CD4-positive, alpha-beta T cell treated with Interleukin-1 beta for 1 hour (primary cell): ENCODE measurements around the gene PKD2L2.
"Not testable (repeated sequence)": the region's sequence is repeated elsewhere in the genome, so short reads cannot be mapped to it uniquely, and the experiment has no call there.

Source experiments
- DNase-seq, 2 donors: peaks; one replicate each; pipeline ENCODE4 v3.0.0-alpha.2; 2020 to 2022

Gene PKD2L2

DNA sequence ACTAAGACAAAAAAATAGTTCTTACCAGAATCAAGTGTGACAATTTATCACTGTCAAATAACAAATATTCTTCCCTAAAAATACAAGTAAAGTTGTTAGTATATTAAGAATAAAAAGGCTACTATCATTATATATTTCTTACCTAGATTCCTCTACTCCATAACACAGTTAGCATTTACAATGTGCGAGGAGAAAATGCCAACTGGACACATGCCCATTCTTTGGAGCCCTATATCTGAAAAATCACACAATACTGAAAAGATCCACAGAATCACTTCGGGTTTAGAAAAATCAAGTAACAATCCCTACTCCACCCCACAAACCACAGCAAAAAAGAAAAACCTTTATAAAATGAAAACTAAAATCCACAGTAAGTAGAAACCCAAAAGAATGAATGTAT is 70.9 kb downstream of the PKD2L2 start:
- no peak for DNase-seq

DNA sequence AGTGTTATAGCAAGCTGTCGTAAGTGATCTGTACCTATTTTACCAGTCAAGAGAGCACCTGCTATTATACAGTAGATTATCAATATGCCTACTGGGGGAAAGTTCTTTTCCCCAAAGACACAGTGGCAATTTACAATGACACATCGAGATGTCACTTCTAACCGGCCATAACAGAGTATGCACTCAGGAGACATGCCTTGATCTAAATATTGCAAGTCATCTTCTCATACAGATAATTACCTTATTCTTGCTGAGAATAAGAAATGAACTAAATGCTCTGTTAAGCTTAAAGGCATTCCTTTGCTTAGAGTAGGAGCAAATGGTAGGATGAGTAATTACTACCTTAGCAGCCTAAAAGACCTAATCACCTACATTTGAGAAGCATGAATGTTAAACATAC is 71.6 kb downstream of the PKD2L2 start:
- no peak for DNase-seq

DNA sequence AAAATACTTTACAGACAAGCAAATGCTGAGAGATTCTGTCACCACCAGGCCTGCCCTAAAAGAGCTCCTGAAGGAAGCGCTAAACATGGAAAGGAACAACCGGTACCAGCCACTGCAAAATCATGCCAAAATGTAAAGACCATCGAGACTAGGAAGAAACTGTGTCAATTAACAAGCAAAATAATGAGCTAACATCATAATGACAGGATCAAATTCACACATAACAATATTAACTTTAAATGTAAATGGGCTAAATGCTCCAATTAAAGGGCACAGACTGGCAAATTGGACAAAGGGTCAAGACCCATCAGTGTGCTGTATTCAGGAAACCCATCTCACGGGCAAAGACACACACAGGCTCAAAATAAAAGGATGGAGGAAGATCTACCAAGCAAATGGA is 81.1 kb downstream of the PKD2L2 start:
- not testable (repeated sequence) for DNase-seq

DNA sequence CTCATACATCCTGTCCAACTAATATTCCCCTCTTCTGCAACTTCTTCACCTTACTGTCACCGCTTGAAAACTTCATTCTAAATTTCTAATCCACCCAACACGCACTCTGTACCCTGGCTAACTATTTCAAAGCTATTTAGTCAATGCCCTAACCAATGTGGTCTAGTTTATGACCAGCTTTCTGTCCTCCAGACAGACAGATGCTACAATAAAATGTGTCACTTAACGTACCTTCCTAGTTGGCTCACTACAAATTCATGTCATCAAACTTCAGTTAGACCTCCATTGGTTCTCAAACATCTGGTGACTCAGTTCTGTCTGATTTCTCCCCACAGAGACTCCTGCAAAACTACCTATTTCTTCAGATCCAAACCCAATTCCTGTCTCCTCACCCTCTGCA is 86.0 kb downstream of the PKD2L2 start:
- DNase-seq: no peak

DNA sequence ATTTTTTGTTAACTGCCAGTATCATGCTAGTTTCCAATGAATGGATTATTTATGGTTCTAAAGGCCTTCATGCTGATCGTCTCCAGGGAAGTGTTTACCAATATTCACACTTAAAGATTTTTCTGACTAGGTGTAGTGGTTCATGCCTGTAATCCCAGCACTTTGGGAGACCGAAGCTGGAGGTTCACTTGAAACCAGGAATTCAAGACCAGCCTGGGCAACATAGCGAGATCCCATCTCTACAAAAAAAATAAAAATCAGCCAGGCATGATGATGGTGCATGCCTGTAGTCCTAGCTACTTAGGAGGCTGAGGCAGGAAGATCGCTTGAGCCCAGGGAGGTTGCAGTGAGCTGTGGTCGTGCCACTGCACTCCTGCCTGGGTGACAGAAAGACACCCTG is 100.2 kb downstream of the PKD2L2 start:
- DNase-seq: no peak
